HFF-Myc (cell line): Measurements from ENCODE around the gene JAM3.

Experiments used
- DNase-seq: peaks from one replicate; pipeline ENCODE4 v3.0.0-alpha.2; 2011; ENCODE audit warnings: low read depth; ENCODE audit errors: extremely low read depth
- H3K4me3 ChIP-seq: replicated peaks from 2 replicates; pipeline ENCODE4 v1.5.1; 2011; ENCODE audit warnings: low read depth, mild to moderate bottlenecking, control low read depth, low read length
- CTCF ChIP-seq: IDR thresholded peaks from 2 replicates; pipeline ENCODE4 v1.5.1; 2012; ENCODE audit warnings: mild to moderate bottlenecking, low read depth, low read length, control low read depth; ENCODE audit errors: missing control alignments

Gene JAM3

GRCh38 chr11:134153147-134153905 lies 84.5 kb downstream of the JAM3 start:
- H3K4me3 ChIP-seq, result no peak overlapping the region
- no peak for DNase-seq
- TF ChIP-seq CTCF, result no peak

GRCh38 chr11:134154441-134154840 lies 85.6 kb downstream of the JAM3 start:
- H3K4me3 ChIP-seq, result no peak overlapping the region
- no peak for DNase-seq
- TF ChIP-seq CTCF, result no peak

GRCh38 chr11:134155456-134155855 lies 86.6 kb downstream of the JAM3 start:
- no peak for DNase-seq
- no peak for TF ChIP-seq CTCF
- H3K4me3 ChIP-seq, result no peak overlapping the region

- H3K4me3 ChIP-seq, result no peak overlapping the region
- TF ChIP-seq CTCF, result no peak
- DNase-seq, result no peak
Observed at GRCh38 chr11:134155946-134156865, 87.3 kb downstream of the JAM3 start.

GRCh38 chr11:134157451-134157850 lies 88.6 kb downstream of the JAM3 start:
- no peak overlapping the region for H3K4me3 ChIP-seq
- peak; percentile 36 for DNase-seq
- no peak for TF ChIP-seq CTCF

- H3K4me3 ChIP-seq, result no peak overlapping the region
- DNase-seq, result no peak
- no peak for TF ChIP-seq CTCF
Observed at GRCh38 chr11:134158023-134158422, 89.2 kb downstream of the JAM3 start.
